Stimulated activated CD8-positive, alpha-beta memory T cell treated with anti-CD3 and anti-CD28 coated beads, Interleukin-4, amount 100 ng/mL, for 1 hour (primary cell): Measurements from ENCODE around the gene AFG3L2.
"Not testable (repeated sequence)": the region's sequence is repeated elsewhere in the genome, so short reads cannot be mapped to it uniquely, and the experiment has no call there.

ENCODE experiments used
- DNase-seq, 2 donors: peaks; one replicate each; pipeline ENCODE4 v3.0.0-alpha.2; 2020; ENCODE audit warnings: low read depth in 2 of 2, low spot score in 1 of 2

Gene AFG3L2

GRCh38 chr18:12376754-12377555 is at the start of gene AFG3L2:
AFG3L2 (minus strand) TSS chr18:12377227; CDS start chr18:12377082, 145 bp downstream.
- DNase-seq: peak; percentile 100

GRCh38 chr18:12424252-12424651 is 47.2 kb upstream of the AFG3L2 start:
- DNase-seq: no peak

- no peak for DNase-seq
These were observed 46.8 kb upstream of the AFG3L2 start for GRCh38 chr18:12423820-12424219.

- DNase-seq: no peak
These were observed 46.4 kb upstream of the AFG3L2 start for GRCh38 chr18:12423393-12423792.

- no peak for DNase-seq
These were observed 45.9 kb upstream of the AFG3L2 start for GRCh38 chr18:12422936-12423335.

GRCh38 chr18:12421732-12422131 is 44.7 kb upstream of the AFG3L2 start:
- DNase-seq: no peak

GRCh38 chr18:12420821-12421421 is 43.9 kb upstream of the AFG3L2 start:
- no peak for DNase-seq

GRCh38 chr18:12417687-12418086 is 40.7 kb upstream of the AFG3L2 start:
- DNase-seq: no peak

- no peak for DNase-seq
These were observed 39.2 kb upstream of the AFG3L2 start for GRCh38 chr18:12416098-12416729.

GRCh38 chr18:12411456-12411855 is 34.4 kb upstream of the AFG3L2 start:
- no peak for DNase-seq

GRCh38 chr18:12410747-12411146 is 33.7 kb upstream of the AFG3L2 start:
- DNase-seq: not testable (repeated sequence)

GRCh38 chr18:12410081-12410481 is 33.1 kb upstream of the AFG3L2 start:
- DNase-seq: no peak

- no peak for DNase-seq
These were observed 32.4 kb upstream of the AFG3L2 start for GRCh38 chr18:12409469-12409868.

- no peak for DNase-seq
These were observed 31.3 kb upstream of the AFG3L2 start for GRCh38 chr18:12408247-12408869.

GRCh38 chr18:12406371-12407111 is 29.5 kb upstream of the AFG3L2 start:
- no peak for DNase-seq

- DNase-seq: no peak
These were observed 28.0 kb upstream of the AFG3L2 start for GRCh38 chr18:12405066-12405465.

GRCh38 chr18:12403601-12404506 is 26.8 kb upstream of the AFG3L2 start:
- no peak for DNase-seq

- no peak for DNase-seq
These were observed 24.9 kb upstream of the AFG3L2 start for GRCh38 chr18:12401881-12402280.

GRCh38 chr18:12399231-12399630 is 22.2 kb upstream of the AFG3L2 start:
- DNase-seq: no peak

- DNase-seq: no peak
These were observed 21.6 kb upstream of the AFG3L2 start for GRCh38 chr18:12398625-12399024.
